ENCODE measurements around the gene NGRN.
A peak's percentile ranks its signal among the peaks of the same experiment; 100 is the strongest.

Gene NGRN

DNA sequence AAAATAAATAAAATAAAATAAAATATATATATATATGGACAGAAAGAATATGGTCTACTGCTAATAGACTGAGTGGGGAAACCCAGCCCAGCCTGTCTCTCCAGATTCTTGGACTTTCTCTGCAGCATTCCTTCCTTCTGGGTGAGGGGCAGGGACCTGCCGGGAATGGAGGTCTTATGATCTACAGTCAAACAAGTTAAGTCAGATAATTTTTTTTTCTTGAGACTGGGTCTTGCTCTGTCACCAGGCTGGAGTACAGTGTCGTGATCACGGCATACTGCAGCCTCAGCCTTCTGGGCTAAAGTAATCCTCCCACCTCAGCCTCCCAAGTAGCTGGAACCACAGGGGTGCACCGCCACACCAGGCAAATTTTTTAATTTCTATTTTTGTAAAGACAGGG, 53.1 kb downstream of the NGRN start:
- H3K4me3 ChIP-seq (ENCODE audit: low read depth, low read length) = no peak overlapping the region
- no peak for DNase-seq (ENCODE audit: low read depth)
- TF ChIP-seq CTCF (IDR thresholded peaks at IDR 0.05; ENCODE audit: low read depth, low read length, missing control alignments) = no peak
- in situ Hi-C loops (cut with HindIII; ENCODE audit: low sequenced_read_pairs) = no loop called here

GRCh38 chr15:90320062-90320884, 54.8 kb downstream of the NGRN start:
- no peak overlapping the region for H3K4me3 ChIP-seq (ENCODE audit: low read depth, low read length)
- peak; percentile 90 for DNase-seq (ENCODE audit: low read depth)
- peak; percentile 99 for TF ChIP-seq CTCF (IDR thresholded peaks at IDR 0.05; ENCODE audit: low read depth, low read length, missing control alignments)
- in situ Hi-C loops (cut with HindIII; ENCODE audit: low sequenced_read_pairs) = no loop called here

- TF ChIP-seq CTCF (IDR thresholded peaks at IDR 0.05; ENCODE audit: low read depth, low read length, missing control alignments) = no peak
- no peak for DNase-seq (ENCODE audit: low read depth)
- H3K4me3 ChIP-seq (ENCODE audit: low read depth, low read length) = no peak overlapping the region
- in situ Hi-C loops (cut with HindIII; ENCODE audit: low sequenced_read_pairs) = no loop called here
These were observed 55.4 kb downstream of the NGRN start for GRCh38 chr15:90320885-90321278.

All from astrocyte of the cerebellum (primary cell).